ENCODE data around the gene SPATA16. TPM values are rescaled to one million over a fixed set of nuclear protein-coding genes. Genes with fewer than 3 reads are reported as not detected.

Gene SPATA16
- total RNA-seq, 2 donors from 2014 or later: not detected

DNA sequence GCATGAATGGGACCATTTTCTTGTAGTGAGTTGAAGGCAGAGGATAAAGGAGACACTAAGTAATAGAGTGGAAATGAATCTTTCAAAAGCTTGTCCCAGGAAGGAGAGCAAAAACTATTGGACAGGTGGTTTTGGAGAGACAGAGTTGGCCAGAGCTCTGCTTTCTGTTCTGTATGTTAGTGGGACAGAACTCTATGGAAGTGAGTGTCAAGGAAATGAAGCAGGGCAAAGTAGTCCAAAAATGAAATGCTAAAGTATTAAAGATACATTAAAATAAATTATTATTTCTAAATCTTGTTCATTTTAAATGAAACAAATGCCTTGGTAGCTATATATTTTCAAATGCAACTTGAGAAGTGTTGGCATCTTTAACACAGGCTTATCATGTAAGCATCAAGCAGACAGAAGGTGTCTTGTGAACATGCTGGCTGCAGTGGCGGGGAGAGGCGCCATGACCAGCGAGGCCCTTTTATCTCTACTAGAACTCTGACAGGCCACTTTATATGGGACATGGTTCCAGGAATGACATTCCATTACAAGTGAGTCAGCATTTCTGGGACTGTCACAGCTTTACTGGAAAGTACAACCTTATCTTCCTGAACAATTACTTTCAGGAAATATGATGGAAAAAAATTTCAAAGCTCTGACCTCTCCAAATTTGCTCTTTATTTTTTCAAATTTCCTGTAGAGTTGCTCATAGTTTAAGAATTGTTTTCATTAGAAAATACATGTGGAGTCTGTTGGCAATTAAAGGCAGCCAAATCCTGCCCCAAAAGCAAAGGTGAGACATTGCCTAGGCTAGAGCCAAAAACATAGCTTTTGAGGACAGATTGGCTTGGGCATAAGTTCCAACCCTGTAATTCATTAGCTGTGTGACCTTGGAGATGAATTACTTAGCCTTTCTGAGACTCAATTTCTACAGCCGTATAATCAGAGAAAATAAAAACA, 284.0 kb downstream of the SPATA16 start:
- intact Hi-C loops (cut with DNase I): no loop called here
- DNase-seq (ENCODE audit: low spot score): no peak

DNA sequence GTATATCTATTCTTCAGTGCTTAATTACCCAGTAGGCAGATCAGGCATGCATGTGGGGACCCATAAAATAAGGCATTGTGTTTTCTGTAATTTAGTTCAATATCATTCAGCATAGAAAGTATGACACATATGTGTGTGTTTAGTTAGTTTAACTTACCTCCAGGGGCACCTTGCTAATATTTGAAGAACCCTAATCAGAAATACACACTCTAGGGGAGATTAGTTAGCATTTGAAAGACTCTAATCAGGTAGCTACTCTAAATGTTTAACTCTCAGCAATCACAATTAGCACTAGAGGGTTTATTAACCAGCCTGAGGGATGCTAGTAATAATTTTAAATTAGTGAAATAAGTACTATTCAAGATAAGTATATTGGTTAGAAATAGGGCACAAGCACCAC, 286.0 kb downstream of the SPATA16 start:
- DNase-seq (ENCODE audit: low spot score): no peak
- intact Hi-C loops (cut with DNase I): no loop called here

DNA sequence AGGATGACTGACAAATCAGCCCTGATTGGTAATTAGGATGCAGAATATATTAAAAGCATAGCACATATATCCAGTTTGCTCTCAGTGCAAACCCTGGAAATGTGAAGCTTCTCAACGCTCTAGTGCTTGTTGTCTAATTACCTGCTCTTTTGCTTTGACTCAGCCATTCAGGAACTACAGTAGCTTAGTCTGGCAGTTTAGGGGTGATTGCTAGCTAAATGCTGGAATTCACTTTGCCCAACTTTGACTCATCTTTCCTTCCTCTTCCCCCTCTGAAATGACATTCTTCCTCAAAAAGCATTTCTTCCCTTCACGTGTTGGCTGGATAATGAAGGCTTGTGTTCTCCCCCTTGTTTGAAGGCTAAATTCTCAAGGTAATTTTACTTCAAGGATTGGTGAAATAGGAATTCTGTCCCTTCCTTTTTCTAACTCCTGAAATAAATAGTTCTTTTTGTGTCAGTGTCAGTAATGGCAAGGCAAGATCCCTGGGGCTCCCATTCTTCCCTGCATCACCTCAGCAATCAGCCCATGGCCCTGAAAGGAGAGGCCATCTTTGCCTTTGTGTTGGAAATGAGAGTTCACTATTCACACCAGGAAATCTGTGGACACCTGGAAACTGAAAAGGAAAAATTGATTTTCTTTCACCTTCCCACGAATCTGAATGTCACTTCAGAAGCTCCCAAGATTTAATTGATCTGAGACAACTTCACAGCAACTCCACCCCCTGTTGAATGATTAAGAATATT, 286.9 kb downstream of the SPATA16 start:
- no peak for DNase-seq (ENCODE audit: low spot score)
- intact Hi-C loops (cut with DNase I): no loop called here

DNA sequence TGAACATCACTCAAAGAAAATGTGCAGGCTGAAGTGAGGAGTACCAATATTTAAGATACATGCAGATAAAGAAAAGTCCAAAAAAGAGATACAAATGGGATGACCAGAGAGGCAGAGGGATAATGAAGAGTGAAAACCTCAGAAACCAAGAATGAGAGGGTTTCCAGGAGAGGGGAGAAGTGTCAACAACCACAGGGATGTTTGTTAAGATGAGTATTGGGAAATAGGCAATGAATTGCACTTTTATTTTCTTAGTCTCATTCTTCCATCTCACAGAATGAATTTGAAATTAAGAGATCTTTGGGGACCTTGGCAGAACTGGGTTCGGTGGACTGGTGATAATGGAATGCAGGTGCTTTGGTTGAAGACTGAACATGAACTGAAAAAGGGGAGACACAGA, 288.0 kb downstream of the SPATA16 start:
- intact Hi-C loops (cut with DNase I): no loop called here
- no peak for DNase-seq (ENCODE audit: low spot score)

DNA sequence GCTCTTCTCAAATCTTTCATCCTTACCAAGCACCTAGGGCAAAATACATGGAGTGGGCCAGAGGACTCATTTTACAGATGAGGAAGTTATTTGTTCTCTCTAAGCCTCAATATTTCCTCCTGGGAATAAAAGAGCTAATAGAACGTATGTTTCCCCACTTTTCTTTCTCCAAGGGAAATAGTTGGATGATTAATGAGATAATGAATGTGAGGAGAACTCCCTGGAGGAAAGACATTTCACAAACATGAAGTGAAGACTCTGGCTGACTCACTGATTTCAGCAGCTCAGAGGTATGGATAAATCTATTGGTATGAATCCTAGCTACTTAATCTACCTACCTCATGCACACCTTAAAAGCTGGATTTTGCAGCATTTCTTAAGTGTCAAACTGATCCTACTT, 292.1 kb downstream of the SPATA16 start:
- DNase-seq (ENCODE audit: low spot score): no peak
- intact Hi-C loops (cut with DNase I): no loop called here

DNA sequence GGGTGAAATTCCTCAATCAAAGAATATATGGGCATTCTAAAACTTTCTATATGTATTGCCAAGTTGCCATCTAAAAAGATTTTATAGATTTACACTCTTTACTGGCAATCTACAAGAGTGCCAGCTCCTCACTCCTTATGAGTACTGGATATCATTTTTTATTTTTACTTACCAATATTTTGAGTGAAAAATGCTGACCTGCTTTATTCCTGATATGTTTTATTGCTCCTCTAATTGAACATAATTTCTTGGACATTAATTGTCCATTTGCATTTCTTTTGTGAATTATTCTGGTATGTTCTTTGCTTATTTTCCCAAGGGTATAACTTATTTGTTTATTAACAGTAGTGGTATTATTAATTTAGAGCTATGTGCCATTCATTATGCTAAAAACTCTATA, 293.7 kb downstream of the SPATA16 start:
- intact Hi-C loops (cut with DNase I): no loop called here
- no peak for DNase-seq (ENCODE audit: low spot score)

DNA sequence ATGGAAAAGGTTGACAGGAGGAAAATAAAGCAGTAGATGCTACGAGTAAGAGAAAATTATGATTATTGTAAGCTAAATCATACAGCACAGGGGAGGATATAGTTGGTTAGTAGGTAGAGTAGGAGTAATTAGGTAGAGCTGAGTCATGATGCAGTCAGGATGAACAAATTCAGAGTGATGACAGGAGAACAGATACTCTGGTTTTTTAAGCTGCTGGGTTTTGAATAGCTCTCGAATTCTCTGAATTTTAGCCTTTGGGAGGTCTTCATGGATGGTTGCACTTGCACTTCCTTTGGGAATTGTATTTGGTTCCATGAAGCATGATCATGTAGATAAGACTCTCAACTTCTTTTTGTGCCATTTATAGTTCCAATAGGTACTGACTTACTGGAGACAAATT, 294.3 kb downstream of the SPATA16 start:
- no peak for DNase-seq (ENCODE audit: low spot score)
- intact Hi-C loops (cut with DNase I): no loop called here

DNA sequence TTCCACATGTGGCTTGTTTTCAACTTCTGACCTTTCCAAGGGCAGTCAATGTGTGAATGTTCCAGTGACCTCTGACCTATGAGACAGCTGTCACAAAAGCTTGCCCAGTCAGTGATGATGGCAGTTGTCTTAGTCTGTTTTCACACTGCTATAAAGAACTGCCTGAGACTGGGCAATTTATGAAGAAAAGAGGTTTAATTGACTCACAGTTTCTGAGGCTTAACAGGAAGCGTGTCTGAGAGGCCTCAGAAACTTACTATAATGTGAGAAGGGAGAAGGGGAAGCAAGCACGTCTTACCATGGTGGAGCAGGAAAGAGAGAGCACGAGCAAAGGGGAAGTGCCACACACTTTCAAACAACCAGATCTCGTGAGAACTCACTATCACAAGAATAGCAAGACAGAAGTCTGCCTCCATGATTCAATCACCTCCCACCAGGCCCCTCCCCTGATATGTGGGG, 294.9 kb downstream of the SPATA16 start:
- intact Hi-C loops (cut with DNase I): no loop called here
- no peak for DNase-seq (ENCODE audit: low spot score)

DNA sequence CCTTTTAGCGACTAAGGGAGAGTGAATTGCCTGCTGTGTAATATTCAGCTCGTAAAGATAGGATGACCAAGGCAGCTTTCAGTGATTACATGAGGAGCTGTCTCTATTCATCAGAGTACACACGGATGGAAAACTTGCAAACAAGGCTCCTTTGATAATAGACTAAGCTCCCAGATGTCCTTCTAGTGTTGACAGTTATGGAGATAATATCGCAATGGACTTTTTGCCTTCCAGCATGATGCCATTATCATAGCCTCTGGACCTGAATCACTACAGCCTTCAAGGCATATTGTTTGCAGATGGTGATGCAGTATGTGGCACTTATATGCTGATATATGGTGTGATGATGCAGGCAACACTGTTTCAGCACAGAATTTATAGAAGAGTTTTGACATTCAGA, 296.6 kb downstream of the SPATA16 start:
- no peak for DNase-seq (ENCODE audit: low spot score)

DNA sequence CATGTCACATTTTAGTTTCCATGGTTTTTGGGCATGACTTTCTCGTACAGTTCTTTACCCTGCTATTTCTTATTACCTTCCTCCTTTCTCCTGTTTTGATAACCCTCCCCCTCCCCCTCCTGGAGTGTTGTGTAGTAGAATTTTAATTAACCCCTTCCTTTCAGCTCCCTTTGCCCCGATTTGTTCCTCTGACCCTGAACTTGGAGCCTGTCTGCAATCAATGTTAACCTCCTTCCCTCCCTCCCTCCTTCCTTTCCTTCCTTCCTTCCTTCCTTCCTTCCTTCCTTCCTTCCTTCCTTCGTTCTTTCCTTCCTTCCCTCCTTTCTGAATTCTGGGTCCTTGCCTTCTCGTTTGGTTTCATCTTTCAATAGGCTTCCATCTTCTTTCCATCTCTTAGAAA, 300.1 kb downstream of the SPATA16 start:
- DNase-seq (ENCODE audit: low spot score): no peak
- intact Hi-C loops (cut with DNase I): no loop called here

More for the DNA sequence above, 296.6 kb downstream of the SPATA16 start:
- intact Hi-C loops (cut with DNase I): no loop called here

DNA sequence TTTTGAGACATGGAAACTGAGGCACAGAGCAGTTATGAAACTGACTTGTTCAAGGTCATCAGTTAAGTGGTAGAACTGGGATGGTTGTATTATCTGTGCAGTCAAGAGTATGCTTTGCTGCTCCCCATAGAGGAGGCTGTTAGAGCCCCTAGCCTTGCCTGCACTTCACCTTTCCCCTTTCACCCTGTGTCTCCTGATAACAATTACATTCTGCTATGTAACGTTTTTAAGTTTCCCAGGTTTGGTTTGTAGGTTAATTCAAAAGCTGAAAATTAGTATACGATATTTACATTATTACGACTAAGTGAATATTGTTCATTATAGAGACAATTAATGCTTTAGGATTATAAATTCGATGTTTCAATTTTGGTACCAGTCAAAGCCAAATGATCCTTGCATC, 300.6 kb downstream of the SPATA16 start:
- intact Hi-C loops (cut with DNase I): no loop called here
- DNase-seq (ENCODE audit: low spot score): no peak

DNA sequence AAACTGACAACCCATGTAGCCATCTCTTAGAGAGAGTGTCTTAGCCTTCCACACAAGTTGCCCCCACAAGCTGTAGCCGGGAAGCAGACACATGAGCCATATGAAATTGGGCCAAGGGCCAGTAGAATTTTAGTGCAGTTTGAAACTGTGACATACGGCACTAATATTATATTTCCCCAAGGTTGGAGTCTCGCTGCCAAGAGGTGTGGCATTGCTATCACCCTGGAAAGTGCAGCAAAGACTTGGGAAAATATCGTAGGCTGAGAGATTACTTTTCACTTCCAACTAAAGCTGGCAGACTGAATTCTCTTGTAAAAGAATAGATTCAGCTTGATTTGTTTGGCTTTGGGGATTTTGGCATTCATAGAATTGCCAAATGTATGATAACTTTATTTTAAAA, 301.4 kb downstream of the SPATA16 start:
- no peak for DNase-seq (ENCODE audit: low spot score)
- intact Hi-C loops (cut with DNase I): no loop called here

All from posterior vena cava (tissue), 2 donors.